ENCODE measurements around the gene RNU1-3.
"Not testable (repeated sequence)": the region's sequence is repeated elsewhere in the genome, so short reads cannot be mapped to it uniquely, and the experiment has no call there.

DNA sequence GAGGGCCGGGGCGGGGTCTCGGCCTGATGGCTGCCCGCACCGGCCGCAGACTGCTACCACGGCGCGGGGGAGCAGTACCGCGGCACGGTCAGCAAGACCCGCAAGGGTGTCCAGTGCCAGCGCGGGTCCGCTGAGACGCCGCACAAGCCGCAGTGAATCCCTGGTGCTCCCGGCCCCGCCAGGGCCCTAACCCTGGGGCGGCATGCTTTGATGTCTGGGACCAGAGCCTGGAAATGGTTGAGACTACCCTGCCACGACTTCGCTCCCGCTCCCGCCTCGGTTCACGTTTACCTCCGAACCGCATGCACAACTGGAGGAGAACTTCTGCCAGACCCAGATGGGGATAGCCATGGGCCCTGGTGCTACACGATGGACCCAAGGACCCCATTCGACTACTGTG is 18.5 kb downstream of the RNU1-3 start:
- TF ChIP-seq, protein P1, sequence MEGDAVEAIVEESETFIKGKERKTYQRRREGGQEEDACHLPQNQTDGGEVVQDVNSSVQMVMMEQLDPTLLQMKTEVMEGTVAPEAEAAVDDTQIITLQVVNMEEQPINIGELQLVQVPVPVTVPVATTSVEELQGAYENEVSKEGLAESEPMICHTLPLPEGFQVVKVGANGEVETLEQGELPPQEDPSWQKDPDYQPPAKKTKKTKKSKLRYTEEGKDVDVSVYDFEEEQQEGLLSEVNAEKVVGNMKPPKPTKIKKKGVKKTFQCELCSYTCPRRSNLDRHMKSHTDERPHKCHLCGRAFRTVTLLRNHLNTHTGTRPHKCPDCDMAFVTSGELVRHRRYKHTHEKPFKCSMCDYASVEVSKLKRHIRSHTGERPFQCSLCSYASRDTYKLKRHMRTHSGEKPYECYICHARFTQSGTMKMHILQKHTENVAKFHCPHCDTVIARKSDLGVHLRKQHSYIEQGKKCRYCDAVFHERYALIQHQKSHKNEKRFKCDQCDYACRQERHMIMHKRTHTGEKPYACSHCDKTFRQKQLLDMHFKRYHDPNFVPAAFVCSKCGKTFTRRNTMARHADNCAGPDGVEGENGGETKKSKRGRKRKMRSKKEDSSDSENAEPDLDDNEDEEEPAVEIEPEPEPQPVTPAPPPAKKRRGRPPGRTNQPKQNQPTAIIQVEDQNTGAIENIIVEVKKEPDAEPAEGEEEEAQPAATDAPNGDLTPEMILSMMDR (IDR thresholded peaks at IDR 0.05) = not testable (repeated sequence)
- TF ChIP-seq, protein P2, sequence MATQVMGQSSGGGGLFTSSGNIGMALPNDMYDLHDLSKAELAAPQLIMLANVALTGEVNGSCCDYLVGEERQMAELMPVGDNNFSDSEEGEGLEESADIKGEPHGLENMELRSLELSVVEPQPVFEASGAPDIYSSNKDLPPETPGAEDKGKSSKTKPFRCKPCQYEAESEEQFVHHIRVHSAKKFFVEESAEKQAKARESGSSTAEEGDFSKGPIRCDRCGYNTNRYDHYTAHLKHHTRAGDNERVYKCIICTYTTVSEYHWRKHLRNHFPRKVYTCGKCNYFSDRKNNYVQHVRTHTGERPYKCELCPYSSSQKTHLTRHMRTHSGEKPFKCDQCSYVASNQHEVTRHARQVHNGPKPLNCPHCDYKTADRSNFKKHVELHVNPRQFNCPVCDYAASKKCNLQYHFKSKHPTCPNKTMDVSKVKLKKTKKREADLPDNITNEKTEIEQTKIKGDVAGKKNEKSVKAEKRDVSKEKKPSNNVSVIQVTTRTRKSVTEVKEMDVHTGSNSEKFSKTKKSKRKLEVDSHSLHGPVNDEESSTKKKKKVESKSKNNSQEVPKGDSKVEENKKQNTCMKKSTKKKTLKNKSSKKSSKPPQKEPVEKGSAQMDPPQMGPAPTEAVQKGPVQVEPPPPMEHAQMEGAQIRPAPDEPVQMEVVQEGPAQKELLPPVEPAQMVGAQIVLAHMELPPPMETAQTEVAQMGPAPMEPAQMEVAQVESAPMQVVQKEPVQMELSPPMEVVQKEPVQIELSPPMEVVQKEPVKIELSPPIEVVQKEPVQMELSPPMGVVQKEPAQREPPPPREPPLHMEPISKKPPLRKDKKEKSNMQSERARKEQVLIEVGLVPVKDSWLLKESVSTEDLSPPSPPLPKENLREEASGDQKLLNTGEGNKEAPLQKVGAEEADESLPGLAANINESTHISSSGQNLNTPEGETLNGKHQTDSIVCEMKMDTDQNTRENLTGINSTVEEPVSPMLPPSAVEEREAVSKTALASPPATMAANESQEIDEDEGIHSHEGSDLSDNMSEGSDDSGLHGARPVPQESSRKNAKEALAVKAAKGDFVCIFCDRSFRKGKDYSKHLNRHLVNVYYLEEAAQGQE (IDR thresholded peaks at IDR 0.05; ENCODE audit: insufficient read depth in 1 of 2, low read depth in 2 of 2, low read length in 1 of 2) = not testable (repeated sequence)
- TF ChIP-seq SIN3A (IDR thresholded peaks at IDR 0.05; ENCODE audit: borderline replicate concordance, insufficient read depth, low read depth, low read length) = not testable (repeated sequence)
